HEK293 (cell line): ENCODE measurements around the gene SNTB2.
A peak's percentile ranks its signal among the peaks of the same experiment; 100 is the strongest.

Source experiments
- EGR2 ChIP-seq: fragments of 450-650 bp; formaldehyde crosslinking; IDR thresholded peaks from 2 replicates; pipeline ENCODE4 v1.5.1; 2016; ENCODE audit warnings: low read depth, missing biosample characterization, missing genetic modification characterization
- FEZF1 ChIP-seq: fragments of 450-650 bp; formaldehyde crosslinking; IDR thresholded peaks from 2 replicates; pipeline ENCODE4 v1.5.1; 2016; ENCODE audit warnings: missing biosample characterization, missing genetic modification characterization
- HOXA7 ChIP-seq: sonication (generic); formaldehyde crosslinking; IDR thresholded peaks from 2 replicates; pipeline ENCODE4 v1.8.1; 2022; ENCODE audit warnings: missing genetic modification reagents, borderline replicate concordance
- KLF10 ChIP-seq: fragments of 450-650 bp; IDR thresholded peaks from 2 replicates; pipeline ENCODE4 v1.5.1; 2018; ENCODE audit warnings: missing biosample characterization, mild to moderate bottlenecking, missing genetic modification characterization
- KLF16 ChIP-seq: fragments of 450-650 bp; formaldehyde crosslinking; IDR thresholded peaks from 2 replicates; pipeline ENCODE4 v1.5.1; 2017; ENCODE audit warnings: missing biosample characterization, missing genetic modification characterization
- MZF1 ChIP-seq: fragments of 450-650 bp; formaldehyde crosslinking; IDR thresholded peaks from 2 replicates; pipeline ENCODE4 v1.5.1; 2017; ENCODE audit warnings: missing biosample characterization, missing genetic modification characterization, borderline replicate concordance
- REST ChIP-seq: fragments of 450-650 bp; formaldehyde crosslinking; IDR thresholded peaks from 2 replicates; pipeline ENCODE4 v1.5.1; 2016; ENCODE audit warnings: missing biosample characterization, missing genetic modification characterization
- SCRT2 ChIP-seq: fragments of 450-650 bp; formaldehyde crosslinking; IDR thresholded peaks from 2 replicates; pipeline ENCODE4 v1.5.1; 2016; ENCODE audit warnings: missing biosample characterization, missing genetic modification characterization
- YY2 ChIP-seq: fragments of 450-650 bp; formaldehyde crosslinking; IDR thresholded peaks from 2 replicates; pipeline ENCODE4 v1.5.1; 2016; ENCODE audit warnings: missing biosample characterization, missing genetic modification characterization
- ZBTB20 ChIP-seq: fragments of 450-650 bp; formaldehyde crosslinking; IDR thresholded peaks from 2 replicates; pipeline ENCODE4 v1.5.1; 2016; ENCODE audit warnings: missing biosample characterization, missing genetic modification characterization
- ZBTB8A ChIP-seq: fragments of 450-650 bp; formaldehyde crosslinking; IDR thresholded peaks from 2 replicates; pipeline ENCODE4 v1.5.1; 2016; ENCODE audit warnings: missing biosample characterization, missing genetic modification characterization
- ZFP41 ChIP-seq: fragments of 450-650 bp; formaldehyde crosslinking; IDR thresholded peaks from 2 replicates; pipeline ENCODE4 v1.5.1; 2016; ENCODE audit warnings: missing biosample characterization, missing genetic modification characterization, borderline replicate concordance
- ZNF184 ChIP-seq: fragments of 450-650 bp; IDR thresholded peaks from 2 replicates; pipeline ENCODE4 v1.5.1; 2018; ENCODE audit warnings: missing biosample characterization, mild to moderate bottlenecking, missing genetic modification characterization
- ZNF214 ChIP-seq: fragments of 450-650 bp; formaldehyde crosslinking; IDR thresholded peaks from 2 replicates; pipeline ENCODE4 v1.5.1; 2017; ENCODE audit warnings: missing biosample characterization, mild to moderate bottlenecking, missing genetic modification characterization, borderline replicate concordance
- ZNF26 ChIP-seq: fragments of 450-650 bp; formaldehyde crosslinking; IDR thresholded peaks from 2 replicates; pipeline ENCODE4 v1.5.1; 2016; ENCODE audit warnings: missing biosample characterization, missing genetic modification characterization
- ZNF391 ChIP-seq: fragments of 450-650 bp; formaldehyde crosslinking; IDR thresholded peaks from 2 replicates; pipeline ENCODE4 v1.5.1; 2016; ENCODE audit warnings: low read depth, missing biosample characterization, missing genetic modification characterization, borderline replicate concordance
- ZNF423 ChIP-seq: fragments of 450-650 bp; formaldehyde crosslinking; IDR thresholded peaks from 2 replicates; pipeline ENCODE4 v1.5.1; 2016; ENCODE audit warnings: missing biosample characterization, missing genetic modification characterization
- ZNF449 ChIP-seq: fragments of 450-650 bp; formaldehyde crosslinking; IDR thresholded peaks from 2 replicates; pipeline ENCODE4 v1.5.1; 2017; ENCODE audit warnings: missing biosample characterization, mild to moderate bottlenecking, missing genetic modification characterization, moderate library complexity
- ZNF521 ChIP-seq: fragments of 450-650 bp; formaldehyde crosslinking; IDR thresholded peaks from 2 replicates; pipeline ENCODE4 v1.5.1; 2017; ENCODE audit warnings: missing biosample characterization, mild to moderate bottlenecking, missing genetic modification characterization
- ZNF544 ChIP-seq: fragments of 450-650 bp; formaldehyde crosslinking; IDR thresholded peaks from 2 replicates; pipeline ENCODE4 v1.5.0; 2017; ENCODE audit warnings: missing biosample characterization, missing genetic modification characterization
- ZNF610 ChIP-seq: fragments of 450-650 bp; formaldehyde crosslinking; IDR thresholded peaks from 2 replicates; pipeline ENCODE4 v1.5.1; 2016; ENCODE audit warnings: missing biosample characterization, missing genetic modification characterization, borderline replicate concordance
- ZNF629 ChIP-seq: fragments of 450-650 bp; formaldehyde crosslinking; IDR thresholded peaks from 2 replicates; pipeline ENCODE4 v1.5.1; 2017; ENCODE audit warnings: missing biosample characterization, missing genetic modification characterization
- ZNF843 ChIP-seq: fragments of 450-650 bp; formaldehyde crosslinking; IDR thresholded peaks from 2 replicates; pipeline ENCODE4 v1.5.1; 2016; ENCODE audit warnings: missing biosample characterization, missing genetic modification characterization
- TF ChIP-seq, protein P1 (sequence below): fragments of 450-650 bp; formaldehyde crosslinking; IDR thresholded peaks from 2 replicates; pipeline ENCODE4 v1.5.1; 2016; ENCODE audit warnings: missing biosample characterization, missing genetic modification characterization
- TF ChIP-seq, protein P2 (sequence below): fragments of 450-650 bp; formaldehyde crosslinking; optimal IDR thresholded peaks from 2 replicates; pipeline ENCODE3; 2016; ENCODE audit warnings: missing biosample characterization, mild to moderate bottlenecking, missing genetic modification characterization
- TF ChIP-seq, protein P3 (sequence below): fragments of 450-650 bp; formaldehyde crosslinking; conservative IDR thresholded peaks from 2 replicates; pipeline ENCODE4 v1.5.1; 2016; ENCODE audit warnings: low read depth, missing biosample characterization, missing genetic modification characterization

The SNTB2 gene

DNA sequence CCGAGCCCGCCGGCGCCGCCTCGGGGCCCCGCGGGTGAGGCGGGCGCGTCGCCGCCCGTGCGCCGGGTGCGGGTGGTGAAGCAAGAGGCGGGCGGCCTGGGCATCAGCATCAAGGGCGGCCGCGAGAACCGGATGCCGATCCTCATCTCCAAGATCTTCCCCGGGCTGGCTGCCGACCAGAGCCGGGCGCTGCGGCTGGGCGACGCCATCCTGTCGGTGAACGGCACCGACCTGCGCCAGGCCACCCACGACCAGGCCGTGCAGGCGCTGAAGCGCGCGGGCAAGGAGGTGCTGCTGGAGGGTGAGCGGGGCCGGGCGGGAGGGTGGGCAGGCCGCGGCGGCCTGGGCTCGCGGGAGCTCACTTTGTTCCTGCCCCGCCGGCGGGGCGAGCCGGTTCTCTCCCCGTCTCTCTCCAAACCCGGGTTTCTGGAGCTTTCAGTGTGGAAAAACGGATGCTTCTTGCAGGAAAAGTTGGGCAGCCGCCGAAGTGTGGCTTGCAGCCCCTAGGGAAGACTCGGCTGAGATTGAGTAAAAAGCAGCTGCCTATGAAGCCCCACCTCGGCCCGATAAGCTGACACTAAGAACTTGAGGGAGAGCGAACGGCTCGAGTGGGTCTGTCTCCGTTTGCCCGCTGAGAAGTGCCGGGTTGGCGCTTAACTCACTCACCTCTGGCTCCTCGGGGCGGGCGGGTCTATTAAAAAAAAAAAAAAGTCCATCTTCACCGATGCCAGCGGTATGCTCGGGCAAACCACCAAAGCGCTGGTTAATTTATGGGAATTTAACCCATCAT, 677 bp downstream of the SNTB2 start (continued):
- TF ChIP-seq MZF1 (tag by site-specific recombination) (no peak), ZNF26 (no peak), ZFP41 (tag by site-specific recombination) (no peak), ZNF843 (tag by site-specific recombination) (0 out of 2 replicates have a peak, but pooled peaks have one; percentile 29), KLF10 (no peak), HOXA7 (CRISPR knock-in tag) (no peak), ZNF391 (tag by site-specific recombination) (no peak), ZNF423 (tag by site-specific recombination) (no peak), FEZF1 (tag by site-specific recombination) (no peak), EGR2 (tag by site-specific recombination) (no peak), ZNF214 (tag by site-specific recombination) (no peak), ZNF610 (tag by site-specific recombination) (no peak), ZNF544 (no peak), ZBTB8A (0 out of 2 replicates have a peak, but pooled peaks have one; percentile 3), REST (tag by site-specific recombination) (no peak), ZNF449 (tag by site-specific recombination) (peak; percentile 24; the same call in 1 of the 2 replicates), ZNF629 (tag by site-specific recombination) (no peak), SCRT2 (tag by site-specific recombination) (no peak), KLF16 (tag by site-specific recombination) (no peak), ZBTB20 (tag by site-specific recombination) (peak; percentile 53; the same call in 1 of the 2 replicates), ZNF521 (tag by site-specific recombination) (no peak), ZNF184 (tag by site-specific recombination) (no peak), YY2 (tag by site-specific recombination) (no peak)
- TF ChIP-seq, protein P1, sequence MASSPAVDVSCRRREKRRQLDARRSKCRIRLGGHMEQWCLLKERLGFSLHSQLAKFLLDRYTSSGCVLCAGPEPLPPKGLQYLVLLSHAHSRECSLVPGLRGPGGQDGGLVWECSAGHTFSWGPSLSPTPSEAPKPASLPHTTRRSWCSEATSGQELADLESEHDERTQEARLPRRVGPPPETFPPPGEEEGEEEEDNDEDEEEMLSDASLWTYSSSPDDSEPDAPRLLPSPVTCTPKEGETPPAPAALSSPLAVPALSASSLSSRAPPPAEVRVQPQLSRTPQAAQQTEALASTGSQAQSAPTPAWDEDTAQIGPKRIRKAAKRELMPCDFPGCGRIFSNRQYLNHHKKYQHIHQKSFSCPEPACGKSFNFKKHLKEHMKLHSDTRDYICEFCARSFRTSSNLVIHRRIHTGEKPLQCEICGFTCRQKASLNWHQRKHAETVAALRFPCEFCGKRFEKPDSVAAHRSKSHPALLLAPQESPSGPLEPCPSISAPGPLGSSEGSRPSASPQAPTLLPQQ: 0 out of 2 replicates have a peak, but pooled peaks have one; percentile 27
- TF ChIP-seq, protein P2, sequence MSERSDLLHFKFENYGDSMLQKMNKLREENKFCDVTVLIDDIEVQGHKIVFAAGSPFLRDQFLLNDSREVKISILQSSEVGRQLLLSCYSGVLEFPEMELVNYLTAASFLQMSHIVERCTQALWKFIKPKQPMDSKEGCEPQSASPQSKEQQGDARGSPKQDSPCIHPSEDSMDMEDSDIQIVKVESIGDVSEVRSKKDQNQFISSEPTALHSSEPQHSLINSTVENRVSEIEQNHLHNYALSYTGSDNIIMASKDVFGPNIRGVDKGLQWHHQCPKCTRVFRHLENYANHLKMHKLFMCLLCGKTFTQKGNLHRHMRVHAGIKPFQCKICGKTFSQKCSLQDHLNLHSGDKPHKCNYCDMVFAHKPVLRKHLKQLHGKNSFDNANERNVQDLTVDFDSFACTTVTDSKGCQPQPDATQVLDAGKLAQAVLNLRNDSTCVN (tag by site-specific recombination): peak; percentile 75
- TF ChIP-seq, protein P3, sequence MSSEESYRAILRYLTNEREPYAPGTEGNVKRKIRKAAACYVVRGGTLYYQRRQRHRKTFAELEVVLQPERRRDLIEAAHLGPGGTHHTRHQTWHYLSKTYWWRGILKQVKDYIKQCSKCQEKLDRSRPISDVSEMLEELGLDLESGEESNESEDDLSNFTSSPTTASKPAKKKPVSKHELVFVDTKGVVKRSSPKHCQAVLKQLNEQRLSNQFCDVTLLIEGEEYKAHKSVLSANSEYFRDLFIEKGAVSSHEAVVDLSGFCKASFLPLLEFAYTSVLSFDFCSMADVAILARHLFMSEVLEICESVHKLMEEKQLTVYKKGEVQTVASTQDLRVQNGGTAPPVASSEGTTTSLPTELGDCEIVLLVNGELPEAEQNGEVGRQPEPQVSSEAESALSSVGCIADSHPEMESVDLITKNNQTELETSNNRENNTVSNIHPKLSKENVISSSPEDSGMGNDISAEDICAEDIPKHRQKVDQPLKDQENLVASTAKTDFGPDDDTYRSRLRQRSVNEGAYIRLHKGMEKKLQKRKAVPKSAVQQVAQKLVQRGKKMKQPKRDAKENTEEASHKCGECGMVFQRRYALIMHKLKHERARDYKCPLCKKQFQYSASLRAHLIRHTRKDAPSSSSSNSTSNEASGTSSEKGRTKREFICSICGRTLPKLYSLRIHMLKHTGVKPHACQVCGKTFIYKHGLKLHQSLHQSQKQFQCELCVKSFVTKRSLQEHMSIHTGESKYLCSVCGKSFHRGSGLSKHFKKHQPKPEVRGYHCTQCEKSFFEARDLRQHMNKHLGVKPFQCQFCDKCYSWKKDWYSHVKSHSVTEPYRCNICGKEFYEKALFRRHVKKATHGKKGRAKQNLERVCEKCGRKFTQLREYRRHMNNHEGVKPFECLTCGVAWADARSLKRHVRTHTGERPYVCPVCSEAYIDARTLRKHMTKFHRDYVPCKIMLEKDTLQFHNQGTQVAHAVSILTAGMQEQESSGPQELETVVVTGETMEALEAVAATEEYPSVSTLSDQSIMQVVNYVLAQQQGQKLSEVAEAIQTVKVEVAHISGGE: 0 out of 2 replicates have a peak, but pooled peaks have one; percentile 24
